ENCODE data around the gene TCF25.

DNA sequence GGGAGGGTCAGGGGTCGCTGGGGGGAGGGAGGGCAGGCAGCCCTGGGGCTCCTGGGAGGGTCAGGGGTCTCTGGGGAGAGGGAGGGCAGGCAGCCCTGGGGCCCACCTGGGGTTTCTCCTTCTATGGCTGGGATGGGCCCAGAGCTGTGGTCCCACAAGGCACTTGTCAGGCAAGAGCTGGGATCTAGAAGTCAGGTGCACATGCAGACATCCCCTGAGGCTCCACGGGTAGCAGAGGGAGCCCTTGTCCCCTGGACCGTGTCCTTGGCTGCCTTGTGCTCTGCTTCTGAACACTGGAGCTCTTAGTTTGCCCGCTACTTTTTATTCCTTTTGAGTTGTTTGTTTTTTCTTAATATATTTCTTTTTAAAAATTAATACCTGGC lies 51.5 kb downstream of the TCF25 start:
- TF ChIP-seq CTCF (conservative IDR thresholded peaks at IDR 0.05 in 1 of 2, IDR thresholded peaks at IDR 0.05 in 1 of 2; ENCODE audit: low read depth in 1 of 2, low read length in 2 of 2) (no peak), EZH2 (IDR thresholded peaks at IDR 0.05; ENCODE audit: low read length, missing control alignments) (no peak)
